Endodermal cell (in vitro differentiated cells): ENCODE measurements around the gene POLR3F. TPM values are rescaled to one million over a fixed set of nuclear protein-coding genes. Genes with fewer than 3 reads are reported as not detected.
A peak's percentile ranks its signal among the peaks of the same experiment; 100 is the strongest.

Experiments
- DNase-seq: peaks from one replicate; pipeline ENCODE4 v3.0.0-alpha.2; 2017
- H3K27ac ChIP-seq: 2 replicates; pipeline ENCODE4 v1.5.1; 2013; ENCODE audit warnings: mild to moderate bottlenecking, low read depth, low read length, moderate library complexity
- H3K27me3 ChIP-seq: 2 replicates; pipeline ENCODE4 v1.6.1; 2013; ENCODE audit warnings: mild to moderate bottlenecking, low read length, moderate library complexity; ENCODE audit not compliant: insufficient read depth, control insufficient read depth, poor library complexity, severe bottlenecking
- H3K36me3 ChIP-seq: 2 replicates; pipeline ENCODE4 v1.7.0; 2013; ENCODE audit warnings: mild to moderate bottlenecking, low read length, moderate library complexity; ENCODE audit not compliant: control insufficient read depth, insufficient read depth
- H3K4me1 ChIP-seq: one replicate; pipeline ENCODE4 v1.7.0; 2013; ENCODE audit warnings: low read length; ENCODE audit not compliant: control insufficient read depth, insufficient read depth
- H3K4me3 ChIP-seq: 2 replicates; pipeline ENCODE4 v1.5.1; 2013; ENCODE audit warnings: mild to moderate bottlenecking, low read length, moderate library complexity
- H3K9ac ChIP-seq: 2 replicates; pipeline ENCODE4 v1.6.1; 2013; ENCODE audit warnings: mild to moderate bottlenecking, low read length, moderate library complexity; ENCODE audit not compliant: poor library complexity, severe bottlenecking; ENCODE audit errors: extremely low read depth
- H3K9me3 ChIP-seq: 2 replicates; pipeline ENCODE4 v1.6.1; 2013; ENCODE audit warnings: mild to moderate bottlenecking, low read length, moderate library complexity; ENCODE audit not compliant: control insufficient read depth
- H3K27ac Mint-ChIP-seq: 2 replicates; pipeline ENCODE4 v1.8.0; 2020; ENCODE audit warnings: mixed read lengths
- H3K27me3 Mint-ChIP-seq: 2 replicates; pipeline ENCODE4 v1.8.0; 2021; ENCODE audit warnings: mild to moderate bottlenecking, mixed read lengths; ENCODE audit not compliant: insufficient read depth
- H3K36me3 Mint-ChIP-seq: 2 replicates; pipeline ENCODE4 v1.8.0; 2020; ENCODE audit warnings: low read depth, mixed read lengths
- H3K4me1 Mint-ChIP-seq: 2 replicates; pipeline ENCODE4 v1.8.0; 2020; ENCODE audit warnings: mixed read lengths
- H3K4me3 Mint-ChIP-seq: 2 replicates; pipeline ENCODE4 v1.8.0; 2020; ENCODE audit warnings: mild to moderate bottlenecking, moderate library complexity, mixed read lengths
- H3K9me3 Mint-ChIP-seq: 2 replicates; pipeline ENCODE4 v1.8.0; 2020; ENCODE audit warnings: mild to moderate bottlenecking, mixed read lengths
- CTCF ChIP-seq: fragments of 200-600 bp; sonication (generic); conservative IDR thresholded peaks from 2 replicates; pipeline ENCODE4 v1.5.0; 2021; ENCODE audit warnings: antibody characterized with exemption, mild to moderate bottlenecking
- WGBS, 2 experiments: methylation state at CpG; one replicate each; pipeline versions ENCODE4 v1.1.5 to v1.1.7; 2013; ENCODE audit warnings: missing lambda C conversion rate in 2 of 2, mixed read lengths in 1 of 2; ENCODE audit not compliant: insufficient coverage in 1 of 2, insufficient read length in 1 of 2; 5-methylcytosine and 5-hydroxymethylcytosine counted together
- total RNA-seq, 2 donors: library from RNA; stranded (reverse); fragmentation: NEBNext Ultra II Directional in 1 of 2; extraction: Animal tissue kit (Norgen Biotek cat#: 25700) in 1 of 2; gene quantifications; 2 replicates in 1 of 2; 3 replicates in 1 of 2; pipeline ENCODE4 v1.2.1, GENCODE V29; 2021

Gene POLR3F
- total RNA-seq, 2 donors from 2014 or later: 14.1 to 17.0 TPM

GRCh38 chr20:18428490-18429173 is 38.6 kb upstream of the POLR3F start:
- H3K27me3 Mint-ChIP-seq: no peaks in the 10 kb centered on the region
- no peaks in the 10 kb centered on the region for H3K36me3 Mint-ChIP-seq

GRCh38 chr20:18430172-18430826 is 36.9 kb upstream of the POLR3F start:
- 93 to 98% methylated on average over 6 to 8 of the region's 9 CpGs for WGBS, 2 experiments

More at GRCh38 chr20:18428490-18429173, 38.6 kb upstream of the POLR3F start:
- H3K4me1 ChIP-seq: no peaks in the 10 kb centered on the region
- TF ChIP-seq CTCF: no peak
- H3K9ac ChIP-seq: no peak overlapping the region
- Mint-ChIP-seq H3K9me3 (no peaks in the 10 kb centered on the region), H3K4me1 (no peaks in the 10 kb centered on the region), H3K4me3 (no peak overlapping the region), H3K27ac (no peak overlapping the region)
- no peak for DNase-seq
- no peaks in the 10 kb centered on the region for H3K9me3 ChIP-seq
- H3K27ac ChIP-seq: no peak overlapping the region
- H3K36me3 ChIP-seq: no peaks in the 10 kb centered on the region
- 87 to 96% methylated on average over 3 of the region's 3 CpGs for WGBS, 2 experiments
- no peaks in the 10 kb centered on the region for H3K27me3 ChIP-seq
- H3K4me3 ChIP-seq: no peak overlapping the region

GRCh38 chr20:18431206-18431605 is 36.0 kb upstream of the POLR3F start:
- peak; percentile 35 for TF ChIP-seq CTCF
- H3K9ac ChIP-seq: no peak overlapping the region
- H3K4me1 ChIP-seq: no peaks in the 10 kb centered on the region
- H3K36me3 Mint-ChIP-seq: peaks cover 1% of the 10 kb centered on the region
- no peak overlapping the region for H3K27ac ChIP-seq
- no peaks in the 10 kb centered on the region for H3K27me3 Mint-ChIP-seq
- H3K4me3 ChIP-seq: no peak overlapping the region
- no peaks in the 10 kb centered on the region for H3K27me3 ChIP-seq
- WGBS, 2 experiments: 85 to 98% methylated on average over 6 of the region's 6 CpGs
- no peaks in the 10 kb centered on the region for H3K9me3 Mint-ChIP-seq
- no peaks in the 10 kb centered on the region for H3K9me3 ChIP-seq
- no peaks in the 10 kb centered on the region for H3K36me3 ChIP-seq
- H3K27ac Mint-ChIP-seq: no peak overlapping the region
- H3K4me3 Mint-ChIP-seq: no peak overlapping the region
- no peaks in the 10 kb centered on the region for H3K4me1 Mint-ChIP-seq
- DNase-seq: peak; percentile 63

More at GRCh38 chr20:18430172-18430826, 36.9 kb upstream of the POLR3F start:
- H3K36me3 Mint-ChIP-seq: peaks cover 1% of the 10 kb centered on the region
- Histone ChIP-seq H3K36me3 (no peaks in the 10 kb centered on the region), H3K4me1 (no peaks in the 10 kb centered on the region), H3K27me3 (no peaks in the 10 kb centered on the region), H3K9me3 (no peaks in the 10 kb centered on the region), H3K9ac (no peak overlapping the region), H3K4me3 (no peak overlapping the region), H3K27ac (no peak overlapping the region)
- no peaks in the 10 kb centered on the region for H3K4me1 Mint-ChIP-seq
- no peak overlapping the region for H3K27ac Mint-ChIP-seq
- TF ChIP-seq CTCF: no peak
- DNase-seq: no peak
- H3K9me3 Mint-ChIP-seq: no peaks in the 10 kb centered on the region
- no peaks in the 10 kb centered on the region for H3K27me3 Mint-ChIP-seq
- no peak overlapping the region for H3K4me3 Mint-ChIP-seq
